T-helper 1 cell treated with Interleukin-12 subunit alpha and Interleukin-12 subunit beta and Interleukin-4 antibody, amounts not matched to agents 30 μg/mL and 1 μg/mL, for 36 hours (primary cell): ENCODE results near the gene MMP14.

Source experiments
- H3K27ac Mint-ChIP-seq: one replicate; pipeline ENCODE4 v1.8.0; 2021; ENCODE audit warnings: mild to moderate bottlenecking, mixed read lengths
- H3K27me3 Mint-ChIP-seq: one replicate; pipeline ENCODE4 v1.8.0; 2021; ENCODE audit warnings: low read depth, mixed read lengths
- H3K36me3 Mint-ChIP-seq: one replicate; pipeline ENCODE4 v1.8.0; 2021; ENCODE audit warnings: low read depth, mixed read lengths
- H3K4me1 Mint-ChIP-seq: one replicate; pipeline ENCODE4 v1.8.0; 2021; ENCODE audit warnings: low read depth, mixed read lengths
- H3K4me3 Mint-ChIP-seq: one replicate; pipeline ENCODE4 v1.8.0; 2021; ENCODE audit warnings: mild to moderate bottlenecking, moderate library complexity, mixed read lengths
- H3K9me3 Mint-ChIP-seq: one replicate; pipeline ENCODE4 v1.8.0; 2021; ENCODE audit warnings: mixed read lengths

The MMP14 gene

GRCh38 chr14:22887260-22887989, 51.0 kb downstream of the MMP14 start:
- Mint-ChIP-seq H3K9me3 (no peaks in the 10 kb centered on the region), H3K27ac (peak overlapping the region; percentile 92), H3K27me3 (peaks cover 13% of the 10 kb centered on the region), H3K4me1 (peaks cover 37% of the 10 kb centered on the region), H3K4me3 (peak overlapping the region; percentile 95), H3K36me3 (peaks cover 6% of the 10 kb centered on the region)

- Mint-ChIP-seq H3K9me3 (no peaks in the 10 kb centered on the region), H3K27ac (peak overlapping the region; percentile 92)
These were observed 51.6 kb downstream of the MMP14 start for GRCh38 chr14:22887990-22888378.

GRCh38 chr14:22888662-22889061, 52.3 kb downstream of the MMP14 start:
- no peak overlapping the region for H3K27ac Mint-ChIP-seq
- no peaks in the 10 kb centered on the region for H3K9me3 Mint-ChIP-seq
- peaks cover 9% of the 10 kb centered on the region for H3K36me3 Mint-ChIP-seq
- H3K4me1 Mint-ChIP-seq, result peaks cover 37% of the 10 kb centered on the region
- no peak overlapping the region for H3K4me3 Mint-ChIP-seq
- peaks cover 12% of the 10 kb centered on the region for H3K27me3 Mint-ChIP-seq

More at GRCh38 chr14:22887990-22888378, 51.6 kb downstream of the MMP14 start:
- peaks cover 6% of the 10 kb centered on the region for H3K36me3 Mint-ChIP-seq
- H3K4me1 Mint-ChIP-seq, result peaks cover 37% of the 10 kb centered on the region
- peak overlapping the region; percentile 95 for H3K4me3 Mint-ChIP-seq
- H3K27me3 Mint-ChIP-seq, result peaks cover 13% of the 10 kb centered on the region

GRCh38 chr14:22890416-22890815, 54.0 kb downstream of the MMP14 start:
- Mint-ChIP-seq H3K27me3 (peaks cover under 1% of the 10 kb centered on the region), H3K27ac (no peak overlapping the region), H3K4me3 (no peak overlapping the region), H3K9me3 (no peaks in the 10 kb centered on the region), H3K4me1 (peaks cover 31% of the 10 kb centered on the region), H3K36me3 (peaks cover 12% of the 10 kb centered on the region)

GRCh38 chr14:22892488-22892887, 56.1 kb downstream of the MMP14 start:
- no peak overlapping the region for H3K27ac Mint-ChIP-seq
- H3K9me3 Mint-ChIP-seq, result no peaks in the 10 kb centered on the region

GRCh38 chr14:22893706-22894105, 57.3 kb downstream of the MMP14 start:
- Mint-ChIP-seq H3K36me3 (peaks cover 18% of the 10 kb centered on the region), H3K27me3 (no peaks in the 10 kb centered on the region), H3K9me3 (no peaks in the 10 kb centered on the region), H3K4me1 (peaks cover 10% of the 10 kb centered on the region), H3K27ac (no peak overlapping the region), H3K4me3 (no peak overlapping the region)

More at GRCh38 chr14:22892488-22892887, 56.1 kb downstream of the MMP14 start:
- Mint-ChIP-seq H3K36me3 (peaks cover 15% of the 10 kb centered on the region), H3K27me3 (no peaks in the 10 kb centered on the region), H3K4me3 (no peak overlapping the region), H3K4me1 (peaks cover 18% of the 10 kb centered on the region)

- no peak overlapping the region for H3K27ac Mint-ChIP-seq
- no peak overlapping the region for H3K4me3 Mint-ChIP-seq
- no peaks in the 10 kb centered on the region for H3K9me3 Mint-ChIP-seq
- peaks cover 15% of the 10 kb centered on the region for H3K36me3 Mint-ChIP-seq
- H3K4me1 Mint-ChIP-seq, result peaks cover 2% of the 10 kb centered on the region
- no peaks in the 10 kb centered on the region for H3K27me3 Mint-ChIP-seq
These were observed 59.0 kb downstream of the MMP14 start for GRCh38 chr14:22895402-22895801.

GRCh38 chr14:22896356-22896755, 60.0 kb downstream of the MMP14 start:
- Mint-ChIP-seq H3K4me3 (no peak overlapping the region), H3K27ac (no peak overlapping the region)

GRCh38 chr14:22896760-22897159, 60.4 kb downstream of the MMP14 start:
- Mint-ChIP-seq H3K4me1 (peaks cover 8% of the 10 kb centered on the region), H3K36me3 (peaks cover 22% of the 10 kb centered on the region), H3K4me3 (no peak overlapping the region), H3K9me3 (no peaks in the 10 kb centered on the region), H3K27ac (no peak overlapping the region), H3K27me3 (no peaks in the 10 kb centered on the region)

More at GRCh38 chr14:22896356-22896755, 60.0 kb downstream of the MMP14 start:
- no peaks in the 10 kb centered on the region for H3K9me3 Mint-ChIP-seq
- peaks cover 19% of the 10 kb centered on the region for H3K36me3 Mint-ChIP-seq
- H3K27me3 Mint-ChIP-seq, result no peaks in the 10 kb centered on the region
- H3K4me1 Mint-ChIP-seq, result peaks cover 8% of the 10 kb centered on the region

- Mint-ChIP-seq H3K4me1 (peaks cover 8% of the 10 kb centered on the region), H3K9me3 (no peaks in the 10 kb centered on the region), H3K27ac (no peak overlapping the region), H3K27me3 (no peaks in the 10 kb centered on the region), H3K36me3 (peaks cover 26% of the 10 kb centered on the region), H3K4me3 (no peak overlapping the region)
These were observed 61.0 kb downstream of the MMP14 start for GRCh38 chr14:22897357-22897756.
